Measurements from ENCODE around the gene UROC1.

DNA sequence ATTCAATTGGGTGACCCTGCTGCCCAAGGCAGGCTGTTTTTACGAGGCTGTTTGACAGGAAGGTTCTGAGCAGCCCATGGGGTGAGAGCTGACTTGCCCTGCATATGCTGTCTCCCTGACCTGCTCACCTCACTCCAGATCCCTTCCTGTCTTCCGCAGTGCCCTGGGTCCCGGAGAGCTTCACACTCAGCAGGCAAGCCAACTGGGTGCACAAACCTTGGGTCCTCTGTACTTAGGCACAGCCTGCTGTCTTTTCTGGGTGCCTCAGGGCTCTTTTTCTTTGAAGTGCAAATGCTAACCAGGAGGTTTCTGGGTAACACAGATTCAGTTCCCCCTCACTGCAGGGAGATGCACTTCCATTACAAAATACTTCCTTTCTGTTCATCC lies 74.7 kb downstream of the UROC1 start:
- TF ChIP-seq, protein P1, sequence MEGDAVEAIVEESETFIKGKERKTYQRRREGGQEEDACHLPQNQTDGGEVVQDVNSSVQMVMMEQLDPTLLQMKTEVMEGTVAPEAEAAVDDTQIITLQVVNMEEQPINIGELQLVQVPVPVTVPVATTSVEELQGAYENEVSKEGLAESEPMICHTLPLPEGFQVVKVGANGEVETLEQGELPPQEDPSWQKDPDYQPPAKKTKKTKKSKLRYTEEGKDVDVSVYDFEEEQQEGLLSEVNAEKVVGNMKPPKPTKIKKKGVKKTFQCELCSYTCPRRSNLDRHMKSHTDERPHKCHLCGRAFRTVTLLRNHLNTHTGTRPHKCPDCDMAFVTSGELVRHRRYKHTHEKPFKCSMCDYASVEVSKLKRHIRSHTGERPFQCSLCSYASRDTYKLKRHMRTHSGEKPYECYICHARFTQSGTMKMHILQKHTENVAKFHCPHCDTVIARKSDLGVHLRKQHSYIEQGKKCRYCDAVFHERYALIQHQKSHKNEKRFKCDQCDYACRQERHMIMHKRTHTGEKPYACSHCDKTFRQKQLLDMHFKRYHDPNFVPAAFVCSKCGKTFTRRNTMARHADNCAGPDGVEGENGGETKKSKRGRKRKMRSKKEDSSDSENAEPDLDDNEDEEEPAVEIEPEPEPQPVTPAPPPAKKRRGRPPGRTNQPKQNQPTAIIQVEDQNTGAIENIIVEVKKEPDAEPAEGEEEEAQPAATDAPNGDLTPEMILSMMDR (IDR thresholded peaks at IDR 0.05): no peak
- TF ChIP-seq POLR2A (IDR thresholded peaks at IDR 0.05) (no peak), EP300 (IDR thresholded peaks at IDR 0.05) (no peak), POLR2AphosphoS5 (IDR thresholded peaks at IDR 0.05) (no peak)

Data from upper lobe of left lung (tissue), 4 donors.